SK-N-SH (cell line): ENCODE measurements around the gene SLC8B1. TPM values are rescaled to one million over a fixed set of nuclear protein-coding genes. Genes with fewer than 3 reads are reported as not detected.

Source experiments
- CTCF ChIA-PET: fragments of 300-600, 350-600 bp; formaldehyde crosslinking; extraction: SDS; loops from one replicate; lab custom pipeline; 2021; lab: Yijun Ruan, JAX
- POLR2A ChIA-PET: fragments of 350-600 bp; sonication (Branson Sonifier 250); formaldehyde crosslinking; extraction: SDS; loops from one replicate; lab custom pipeline; 2020; ENCODE audit warnings: antibody characterized with exemption, inconsistent platforms; lab: Yijun Ruan, JAX
- DNase-seq: peaks from one replicate; pipeline ENCODE4 v3.0.0; 2012
- H2AFZ ChIP-seq: fragments of 200-600 bp; sonication (generic); 2 replicates; pipeline ENCODE4 v1.8.1; 2016; ENCODE audit warnings: antibody characterized with exemption, mild to moderate bottlenecking, low read depth
- H3F3A ChIP-seq: fragments of 200-600 bp; sonication (generic); replicated peaks from 2 replicates; pipeline ENCODE3; 2016; ENCODE audit warnings: antibody characterized with exemption, mild to moderate bottlenecking; ENCODE audit not compliant: insufficient read depth
- H3K27ac ChIP-seq, 2 experiments: fragments of 200-500 bp in 1 of 2; fragments of 200-600 bp in 1 of 2; sonication (Bioruptor generic) in 1 of 2; sonication (generic), shearing (Covaris generic) in 1 of 2; 2 replicates each; pipeline versions ENCODE4 v1.5.1 to v1.6.1; 2014 to 2016; ENCODE audit warnings: low read depth in 2 of 2, inconsistent platforms in 1 of 2, low read length in 1 of 2, mild to moderate bottlenecking in 1 of 2, mixed read lengths in 1 of 2
- H3K27me3 ChIP-seq: fragments of 200-600 bp; sonication (generic), shearing (Covaris generic); 2 replicates; pipeline ENCODE4 v1.6.1; 2016; ENCODE audit warnings: mixed run types; ENCODE audit not compliant: insufficient read depth
- H3K36me3 ChIP-seq, 2 experiments: fragments of 200-500 bp in 1 of 2; fragments of 200-600 bp in 1 of 2; sonication (Bioruptor generic) in 1 of 2; sonication (generic) in 1 of 2; replicated peaks in 1 of 2; 2 replicates each; pipeline versions ENCODE3 to v1.5.1; 2014 to 2016; ENCODE audit warnings: low read length in 1 of 2, mild to moderate bottlenecking in 1 of 2; ENCODE audit not compliant: insufficient read depth in 2 of 2, control insufficient read depth in 1 of 2
- H3K4me1 ChIP-seq, 2 experiments: fragments of 200-500 bp in 1 of 2; fragments of 200-600 bp in 1 of 2; sonication (Bioruptor generic) in 1 of 2; sonication (generic), shearing (Covaris generic) in 1 of 2; 2 replicates each; pipeline versions ENCODE4 v1.5.1 to v1.6.1; 2014 to 2016; ENCODE audit warnings: low read depth in 1 of 2, low read length in 1 of 2, mixed run types in 1 of 2; ENCODE audit not compliant: insufficient read depth in 2 of 2, control insufficient read depth in 1 of 2
- H3K4me2 ChIP-seq: fragments of 200-600 bp; sonication (generic), shearing (Covaris generic); 2 replicates; pipeline ENCODE4 v1.6.1; 2017; ENCODE audit warnings: mixed run types
- H3K4me3 ChIP-seq, 2 experiments: fragments of 200-500 bp in 1 of 2; fragments of 200-600 bp in 1 of 2; sonication (Bioruptor generic) in 1 of 2; sonication (generic), shearing (Covaris generic) in 1 of 2; 2 replicates each; pipeline versions ENCODE4 v1.5.1 to v1.8.1; 2014 to 2016; ENCODE audit warnings: low read depth in 2 of 2, inconsistent platforms in 1 of 2, low read length in 1 of 2, mild to moderate bottlenecking in 1 of 2, mixed read lengths in 1 of 2, moderate library complexity in 1 of 2
- H3K79me2 ChIP-seq: fragments of 200-600 bp; sonication (generic); 2 replicates; pipeline ENCODE4 v1.8.1; 2017; ENCODE audit warnings: mild to moderate bottlenecking; ENCODE audit not compliant: insufficient read depth
- H3K9ac ChIP-seq: fragments of 200-600 bp; sonication (generic); 2 replicates; pipeline ENCODE4 v1.6.1; 2017; ENCODE audit warnings: mixed run types
- H3K9me2 ChIP-seq: fragments of 200-600 bp; sonication (generic); 2 replicates; pipeline ENCODE4 v1.6.1; 2017; ENCODE audit warnings: mixed run types
- H3K9me3 ChIP-seq: fragments of 200-600 bp; sonication (generic); 2 replicates; pipeline ENCODE4 v1.6.1; 2017; ENCODE audit warnings: mixed run types, mild to moderate bottlenecking, moderate library complexity
- H4K20me1 ChIP-seq: fragments of 200-600 bp; sonication (generic); 2 replicates; pipeline ENCODE4 v1.6.1; 2017; ENCODE audit warnings: mild to moderate bottlenecking, mixed run types; ENCODE audit not compliant: insufficient read depth
- CHD2 ChIP-seq: fragments of 150-350 bp; IDR thresholded peaks from 2 replicates; pipeline ENCODE4 v1.6.1; 2018; ENCODE audit warnings: low read length; ENCODE audit not compliant: partially characterized antibody
- ELF1 ChIP-seq: IDR thresholded peaks from 2 replicates; pipeline ENCODE4 v1.4.0; 2012
- EZH2phosphoT487 ChIP-seq: fragments of 200-600 bp; sonication (generic); IDR thresholded peaks from 2 replicates; pipeline ENCODE4 v1.6.1; 2017; ENCODE audit warnings: low read depth, mixed run types, mild to moderate bottlenecking, antibody characterized with exemption, moderate library complexity, borderline replicate concordance
- FOXJ3 ChIP-seq: sonication (generic); formaldehyde crosslinking; IDR thresholded peaks from 2 replicates; pipeline ENCODE4 v1.5.1; 2020; ENCODE audit warnings: mild to moderate bottlenecking, missing genetic modification reagents
- GATA2 ChIP-seq: sonication (generic); formaldehyde crosslinking; IDR thresholded peaks from 2 replicates; pipeline ENCODE4 v1.5.0; 2020; ENCODE audit warnings: mild to moderate bottlenecking, missing genetic modification reagents
- JUND ChIP-seq: IDR thresholded peaks from 2 replicates; pipeline ENCODE4 v1.4.0; 2012
- MAX ChIP-seq: IDR thresholded peaks from 2 replicates; pipeline ENCODE4 v1.4.0; 2012; ENCODE audit warnings: low read depth
- MEF2A ChIP-seq: IDR thresholded peaks from 2 replicates; pipeline ENCODE4 v1.4.0; 2012; ENCODE audit warnings: low read depth, borderline replicate concordance
- NFIC ChIP-seq: IDR thresholded peaks from 2 replicates; pipeline ENCODE4 v1.4.0; 2012; ENCODE audit warnings: borderline replicate concordance
- NRF1 ChIP-seq: IDR thresholded peaks from 2 replicates; pipeline ENCODE4 v1.6.1; 2012; ENCODE audit warnings: low read depth, mild to moderate bottlenecking, low read length
- PBX3 ChIP-seq: IDR thresholded peaks from 2 replicates; pipeline ENCODE4; 2012
- POLR2AphosphoS5 ChIP-seq: IDR thresholded peaks from 2 replicates; pipeline ENCODE4 v1.6.1; 2012; ENCODE audit warnings: low read depth, low read length
- RAD21 ChIP-seq: IDR thresholded peaks from 2 replicates; pipeline ENCODE4 v1.6.1; 2012; ENCODE audit warnings: mild to moderate bottlenecking, low read length
- RCOR1 ChIP-seq: fragments of 150-350 bp; IDR thresholded peaks from 2 replicates; pipeline ENCODE4 v1.6.1; 2017; ENCODE audit warnings: antibody characterized with exemption, low read length
- REST ChIP-seq: IDR thresholded peaks from 2 replicates; pipeline ENCODE4 v1.6.1; 2012; ENCODE audit warnings: mild to moderate bottlenecking, low read depth, low read length, moderate library complexity
- RFX5 ChIP-seq: IDR thresholded peaks from 2 replicates; pipeline ENCODE4 v1.6.1; 2012; ENCODE audit warnings: mild to moderate bottlenecking, improper control_type of control experiment, low read length
- RXRA ChIP-seq: IDR thresholded peaks from 2 replicates; pipeline ENCODE4 v1.4.0; 2012; ENCODE audit warnings: low read depth, mild to moderate bottlenecking, borderline replicate concordance
- SIN3A ChIP-seq: IDR thresholded peaks from 2 replicates; pipeline ENCODE4 v1.6.1; 2012; ENCODE audit warnings: low read depth, mild to moderate bottlenecking, low read length, moderate library complexity, borderline replicate concordance
- USF1 ChIP-seq: IDR thresholded peaks from 2 replicates; pipeline ENCODE4 v1.4.0; 2012; ENCODE audit warnings: low read depth, borderline replicate concordance
- YY1 ChIP-seq: IDR thresholded peaks from 2 replicates; pipeline ENCODE4 v1.4.0; 2012; ENCODE audit warnings: low read depth, mild to moderate bottlenecking
- ZBTB33 ChIP-seq: IDR thresholded peaks from 2 replicates; pipeline ENCODE4 v1.4.0; 2012; ENCODE audit warnings: low read depth, borderline replicate concordance
- WGBS: methylation state at CpG from one replicate; pipeline ENCODE4 v1.1.6; 2017; ENCODE audit warnings: low lambda C conversion rate; 5-methylcytosine and 5-hydroxymethylcytosine counted together
- polyA plus RNA-seq, 3 experiments: library from polyadenylated mRNA; depleted of rRNA; stranded (reverse); fragments of >200 nt; gene quantifications; 2 replicates each; pipeline ENCODE4 v1.2.3, GENCODE V29; 2012

SLC8B1 gene
- polyA plus RNA-seq, 1 of the 3 experiments (the other 2 are of a cell fraction), result 12.0 TPM

DNA sequence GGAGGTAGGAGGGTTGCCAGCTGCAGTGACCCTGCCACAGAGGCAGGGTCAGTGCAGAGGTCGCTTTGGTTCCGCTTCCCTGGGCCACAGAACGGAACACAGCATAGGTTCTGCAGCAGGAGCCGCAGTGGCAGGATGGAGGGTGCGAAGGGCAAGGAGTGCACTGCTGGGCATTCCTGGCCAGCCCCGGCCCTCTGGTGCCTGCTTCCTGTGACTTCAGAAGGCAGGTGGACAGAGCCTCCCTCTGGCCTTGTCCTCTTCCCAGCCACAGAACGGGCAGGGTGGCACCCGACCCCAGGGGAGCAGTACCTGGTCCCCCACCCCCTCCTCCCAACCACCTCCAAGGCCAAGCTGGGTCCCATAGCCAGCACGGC, 37.7 kb downstream of the SLC8B1 start:
- Histone ChIP-seq H3K27me3 (no peaks in the 10 kb centered on the region), H4K20me1 (no peaks in the 10 kb centered on the region), H3F3A (peaks cover 3% of the 10 kb centered on the region), H3K27ac (no peak overlapping the region), H3K36me3 (peaks cover 0 to 14% of the 10 kb centered on the region in 2 experiments), H3K9me2 (no peaks in the 10 kb centered on the region), H3K79me2 (no peaks in the 10 kb centered on the region), H2AFZ (no peak overlapping the region), H3K4me2 (no peak overlapping the region), H3K9ac (no peak overlapping the region), H3K4me3 (no peak overlapping the region), H3K9me3 (no peaks in the 10 kb centered on the region), H3K4me1 (peaks cover 7 to 25% of the 10 kb centered on the region in 2 experiments; a peak in 3 of 4 replicates)
- ChIA-PET POLR2A (no interaction called here), CTCF (no interaction called here)
- TF ChIP-seq CHD2, result no peak
- DNase-seq, result no peak
- 86% methylated on average over 2 of the region's 9 CpGs for WGBS

GRCh38 chr12:113296557-113297213, 38.2 kb downstream of the SLC8B1 start:
- TF ChIP-seq EZH2phosphoT487, result no peak
- no peak for TF ChIP-seq GATA2 (CRISPR knock-in tag)
- no peak for TF ChIP-seq FOXJ3 (CRISPR knock-in tag)
- TF ChIP-seq REST, result no peak
- TF ChIP-seq YY1, result no peak
- TF ChIP-seq RCOR1, result no peak
- no peak for TF ChIP-seq SIN3A
- TF ChIP-seq RAD21, result no peak
- TF ChIP-seq MEF2A, result no peak
- TF ChIP-seq RFX5, result no peak
- TF ChIP-seq USF1, result no peak
- TF ChIP-seq JUND, result no peak
- no peak for TF ChIP-seq POLR2AphosphoS5
- no peak for TF ChIP-seq PBX3
- TF ChIP-seq MAX, result no peak
- TF ChIP-seq RXRA, result no peak
- no peak for TF ChIP-seq NFIC
- no peak for TF ChIP-seq ELF1
- TF ChIP-seq NRF1, result no peak
- no peak for TF ChIP-seq ZBTB33
- TF ChIP-seq, all 33 proteins: peak for 0
- Histone ChIP-seq H3K9ac (no peak overlapping the region), H3K4me1 (peaks cover 7 to 30% of the 10 kb centered on the region in 2 experiments; a peak in 3 of 4 replicates), H3K27ac (no peak overlapping the region), H3K4me2 (no peak overlapping the region), H4K20me1 (no peaks in the 10 kb centered on the region), H3K79me2 (no peaks in the 10 kb centered on the region), H3K36me3 (peaks cover 0 to 14% of the 10 kb centered on the region in 2 experiments), H3K27me3 (no peaks in the 10 kb centered on the region), H3F3A (peaks cover 3% of the 10 kb centered on the region), H3K9me2 (no peaks in the 10 kb centered on the region), H2AFZ (no peak overlapping the region), H3K4me3 (no peak overlapping the region), H3K9me3 (no peaks in the 10 kb centered on the region)
- DNase-seq, result no peak
- 96% methylated on average over 22 of the region's 23 CpGs for WGBS
- CTCF ChIA-PET, result no interaction called here
- POLR2A ChIA-PET, result no interaction called here
